ENCODE results near the gene VEPH1. TPM values are rescaled to one million over a fixed set of nuclear protein-coding genes. Genes with fewer than 3 reads are reported as not detected.

Gene VEPH1
- polyA plus RNA-seq, 1 donor (not counting 4 experiments of a cell fraction or from before 2014, with no cell fraction given), result 0.21 TPM

- H4K20me1 ChIP-seq (ENCODE audit: control insufficient read depth, extremely low read depth, insufficient read depth, low read length), result no peaks in the 10 kb centered on the region
- no peak overlapping the region for H3K9ac ChIP-seq (ENCODE audit: control insufficient read depth, extremely low read depth, insufficient read depth, low read length)
- no peaks in the 10 kb centered on the region for H3K9me1 ChIP-seq (ENCODE audit: control insufficient read depth, extremely low read depth, insufficient read depth, low read length)
- no peaks in the 10 kb centered on the region for H3K79me2 ChIP-seq (ENCODE audit: control insufficient read depth, insufficient read depth, low read length)
- H3K9me3 ChIP-seq (ENCODE audit: control insufficient read depth, low read depth, low read length), result no peaks in the 10 kb centered on the region
- DNase-seq (ENCODE audit: low read depth, low spot score) (no peak), FAIRE-seq (no peak)
- dilution Hi-C loops (cut with MboI; ENCODE audit: extremely low pct_ligation_motif_present, low sequenced_read_pairs), result no loop called here
- H3K4me1 ChIP-seq (ENCODE audit: control insufficient read depth, extremely low read depth, insufficient read depth, low read length), result no peaks in the 10 kb centered on the region
- H3K36me3 ChIP-seq (ENCODE audit: control insufficient read depth in 2 of 2, extremely low read depth in 1 of 2, insufficient read depth in 2 of 2, low read length in 2 of 2), result no peaks in the 10 kb centered on the region
- H3K27ac ChIP-seq (ENCODE audit: control insufficient read depth, insufficient read depth, low read length), result no peak overlapping the region
- no peak overlapping the region for H3K4me2 ChIP-seq (ENCODE audit: control insufficient read depth, extremely low read depth, insufficient read depth, low read depth, low read length)
- H3K4me3 ChIP-seq (ENCODE audit: control insufficient read depth in 2 of 3, extremely low read depth in 1 of 3, insufficient read depth in 2 of 3, low read depth in 1 of 3, low read length in 3 of 3), result no peak overlapping the region
- H2AFZ ChIP-seq (ENCODE audit: control insufficient read depth, low read length), result no peak overlapping the region
- H3K27me3 ChIP-seq (ENCODE audit: control insufficient read depth, extremely low read depth, insufficient read depth, low read length), result peaks cover 4% of the 10 kb centered on the region
- TF ChIP-seq EZH2 (IDR thresholded peaks at IDR 0.05; ENCODE audit: low read length), result no peak
- TF ChIP-seq, protein P1, sequence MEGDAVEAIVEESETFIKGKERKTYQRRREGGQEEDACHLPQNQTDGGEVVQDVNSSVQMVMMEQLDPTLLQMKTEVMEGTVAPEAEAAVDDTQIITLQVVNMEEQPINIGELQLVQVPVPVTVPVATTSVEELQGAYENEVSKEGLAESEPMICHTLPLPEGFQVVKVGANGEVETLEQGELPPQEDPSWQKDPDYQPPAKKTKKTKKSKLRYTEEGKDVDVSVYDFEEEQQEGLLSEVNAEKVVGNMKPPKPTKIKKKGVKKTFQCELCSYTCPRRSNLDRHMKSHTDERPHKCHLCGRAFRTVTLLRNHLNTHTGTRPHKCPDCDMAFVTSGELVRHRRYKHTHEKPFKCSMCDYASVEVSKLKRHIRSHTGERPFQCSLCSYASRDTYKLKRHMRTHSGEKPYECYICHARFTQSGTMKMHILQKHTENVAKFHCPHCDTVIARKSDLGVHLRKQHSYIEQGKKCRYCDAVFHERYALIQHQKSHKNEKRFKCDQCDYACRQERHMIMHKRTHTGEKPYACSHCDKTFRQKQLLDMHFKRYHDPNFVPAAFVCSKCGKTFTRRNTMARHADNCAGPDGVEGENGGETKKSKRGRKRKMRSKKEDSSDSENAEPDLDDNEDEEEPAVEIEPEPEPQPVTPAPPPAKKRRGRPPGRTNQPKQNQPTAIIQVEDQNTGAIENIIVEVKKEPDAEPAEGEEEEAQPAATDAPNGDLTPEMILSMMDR (optimal IDR thresholded peaks at IDR 0.05 in 1 of 3, IDR thresholded peaks at IDR 0.05 in 1 of 3, conservative IDR thresholded peaks at IDR 0.05 in 1 of 3; ENCODE audit: extremely low read depth in 1 of 3, insufficient read depth in 2 of 3, low read length in 3 of 3), result no peak
Measured at GRCh38 chr3:157301755-157302154, 201.5 kb downstream of the VEPH1 start.

- no peak for DNase-seq (ENCODE audit: low read depth, low spot score)
- Histone ChIP-seq H3K79me2 (ENCODE audit: control insufficient read depth, insufficient read depth, low read length) (no peaks in the 10 kb centered on the region), H3K27ac (ENCODE audit: control insufficient read depth, insufficient read depth, low read length) (no peak overlapping the region), H3K4me2 (ENCODE audit: control insufficient read depth, extremely low read depth, insufficient read depth, low read depth, low read length) (no peak overlapping the region), H3K4me1 (ENCODE audit: control insufficient read depth, extremely low read depth, insufficient read depth, low read length) (no peaks in the 10 kb centered on the region), H3K9me3 (ENCODE audit: control insufficient read depth, low read depth, low read length) (no peaks in the 10 kb centered on the region), H3K27me3 (ENCODE audit: control insufficient read depth, extremely low read depth, insufficient read depth, low read length) (peaks cover 4% of the 10 kb centered on the region), H4K20me1 (ENCODE audit: control insufficient read depth, extremely low read depth, insufficient read depth, low read length) (no peaks in the 10 kb centered on the region), H3K4me3 (ENCODE audit: control insufficient read depth in 2 of 3, extremely low read depth in 1 of 3, insufficient read depth in 2 of 3, low read depth in 1 of 3, low read length in 3 of 3) (no peak overlapping the region), H3K9me1 (ENCODE audit: control insufficient read depth, extremely low read depth, insufficient read depth, low read length) (no peaks in the 10 kb centered on the region), H3K9ac (ENCODE audit: control insufficient read depth, extremely low read depth, insufficient read depth, low read length) (no peak overlapping the region), H2AFZ (ENCODE audit: control insufficient read depth, low read length) (no peak overlapping the region), H3K36me3 (ENCODE audit: control insufficient read depth in 2 of 2, extremely low read depth in 1 of 2, insufficient read depth in 2 of 2, low read length in 2 of 2) (no peaks in the 10 kb centered on the region)
- TF ChIP-seq EZH2 (IDR thresholded peaks at IDR 0.05; ENCODE audit: low read length), result no peak
- TF ChIP-seq, protein P1 (optimal IDR thresholded peaks at IDR 0.05 in 1 of 3, IDR thresholded peaks at IDR 0.05 in 1 of 3, conservative IDR thresholded peaks at IDR 0.05 in 1 of 3; ENCODE audit: extremely low read depth in 1 of 3, insufficient read depth in 2 of 3, low read length in 3 of 3), result no peak
- FAIRE-seq, result no peak
- dilution Hi-C loops (cut with MboI; ENCODE audit: extremely low pct_ligation_motif_present, low sequenced_read_pairs), result no loop called here
Measured at GRCh38 chr3:157300981-157301663, 202.1 kb downstream of the VEPH1 start.
